Muscle layer of colon (tissue), 2 donors: Measurements from ENCODE around the gene CACNA2D3.

Source experiments
- H3K27ac ChIP-seq: one replicate; pipeline ENCODE4 v1.7.0; 2013; ENCODE audit warnings: low read depth, mild to moderate bottlenecking, low read length, moderate library complexity
- H3K27me3 ChIP-seq, 2 donors: one replicate each; pipeline ENCODE4 v1.7.0; 2013; ENCODE audit warnings: low read length in 2 of 2, mild to moderate bottlenecking in 2 of 2; ENCODE audit not compliant: insufficient read depth in 2 of 2, control insufficient read depth in 1 of 2
- H3K36me3 ChIP-seq: one replicate; pipeline ENCODE4 v1.7.0; 2013; ENCODE audit warnings: mild to moderate bottlenecking, low read length; ENCODE audit not compliant: insufficient read depth
- H3K4me1 ChIP-seq: one replicate; pipeline ENCODE4 v1.7.0; 2013; ENCODE audit warnings: mild to moderate bottlenecking, low read length; ENCODE audit not compliant: insufficient read depth
- H3K4me3 ChIP-seq, 2 donors: one replicate each; pipeline ENCODE4 v1.7.0; 2013; ENCODE audit warnings: low read length in 2 of 2, low read depth in 1 of 2, mild to moderate bottlenecking in 1 of 2, moderate library complexity in 1 of 2
- H3K9ac ChIP-seq: one replicate; pipeline ENCODE4 v1.7.0; 2013; ENCODE audit warnings: low read length
- H3K9me3 ChIP-seq: one replicate; pipeline ENCODE4 v1.7.0; 2013; ENCODE audit warnings: mild to moderate bottlenecking, low read length
- donor health status: abdominal sarcoma.
- donor health status: Adenocarcinoma of cecum.

CACNA2D3 gene

GRCh38 chr3:54173371-54173770, 51.0 kb downstream of the CACNA2D3 start:
- Histone ChIP-seq H3K9me3 (no peaks in the 10 kb centered on the region), H3K27ac (no peak overlapping the region), H3K9ac (no peak overlapping the region), H3K4me1 (no peaks in the 10 kb centered on the region), H3K27me3 (no peaks in the 10 kb centered on the region), H3K4me3 (no peak overlapping the region), H3K36me3 (no peaks in the 10 kb centered on the region)

- H3K27ac ChIP-seq: no peak overlapping the region
- no peaks in the 10 kb centered on the region for H3K9me3 ChIP-seq
- H3K9ac ChIP-seq: no peak overlapping the region
Measured at GRCh38 chr3:54176106-54176505, 53.8 kb downstream of the CACNA2D3 start.

GRCh38 chr3:54177816-54178215, 55.5 kb downstream of the CACNA2D3 start:
- H3K9me3 ChIP-seq: no peaks in the 10 kb centered on the region
- no peaks in the 10 kb centered on the region for H3K36me3 ChIP-seq
- no peak overlapping the region for H3K4me3 ChIP-seq
- no peak overlapping the region for H3K27ac ChIP-seq
- H3K27me3 ChIP-seq: no peaks in the 10 kb centered on the region
- H3K4me1 ChIP-seq: no peaks in the 10 kb centered on the region
- no peak overlapping the region for H3K9ac ChIP-seq

More at GRCh38 chr3:54176106-54176505, 53.8 kb downstream of the CACNA2D3 start:
- no peaks in the 10 kb centered on the region for H3K4me1 ChIP-seq
- H3K27me3 ChIP-seq: no peaks in the 10 kb centered on the region
- H3K36me3 ChIP-seq: no peaks in the 10 kb centered on the region
- H3K4me3 ChIP-seq: no peak overlapping the region

GRCh38 chr3:54178376-54178775, 56.0 kb downstream of the CACNA2D3 start:
- Histone ChIP-seq H3K4me3 (no peak overlapping the region), H3K36me3 (no peaks in the 10 kb centered on the region), H3K4me1 (no peaks in the 10 kb centered on the region), H3K27me3 (no peaks in the 10 kb centered on the region), H3K9me3 (no peaks in the 10 kb centered on the region), H3K9ac (no peak overlapping the region), H3K27ac (no peak overlapping the region)

- Histone ChIP-seq H3K9me3 (no peaks in the 10 kb centered on the region), H3K4me1 (no peaks in the 10 kb centered on the region), H3K4me3 (no peak overlapping the region), H3K9ac (no peak overlapping the region), H3K36me3 (no peaks in the 10 kb centered on the region), H3K27ac (no peak overlapping the region), H3K27me3 (no peaks in the 10 kb centered on the region)
Measured at GRCh38 chr3:54180921-54181320, 58.6 kb downstream of the CACNA2D3 start.

- H3K27me3 ChIP-seq: no peaks in the 10 kb centered on the region
- H3K9ac ChIP-seq: no peak overlapping the region
- H3K9me3 ChIP-seq: no peaks in the 10 kb centered on the region
- no peaks in the 10 kb centered on the region for H3K4me1 ChIP-seq
- no peak overlapping the region for H3K27ac ChIP-seq
- no peaks in the 10 kb centered on the region for H3K36me3 ChIP-seq
- no peak overlapping the region for H3K4me3 ChIP-seq
Measured at GRCh38 chr3:54182242-54182641, 59.9 kb downstream of the CACNA2D3 start.

GRCh38 chr3:54185740-54186139, 63.4 kb downstream of the CACNA2D3 start:
- Histone ChIP-seq H3K4me3 (no peak overlapping the region), H3K9me3 (no peaks in the 10 kb centered on the region), H3K36me3 (no peaks in the 10 kb centered on the region), H3K27ac (no peak overlapping the region), H3K9ac (no peak overlapping the region), H3K27me3 (no peaks in the 10 kb centered on the region), H3K4me1 (no peaks in the 10 kb centered on the region)

- H3K4me1 ChIP-seq: no peaks in the 10 kb centered on the region
- no peaks in the 10 kb centered on the region for H3K36me3 ChIP-seq
- no peak overlapping the region for H3K27ac ChIP-seq
- no peak overlapping the region for H3K9ac ChIP-seq
- H3K4me3 ChIP-seq: no peak overlapping the region
- H3K9me3 ChIP-seq: no peaks in the 10 kb centered on the region
- no peaks in the 10 kb centered on the region for H3K27me3 ChIP-seq
Measured at GRCh38 chr3:54188176-54188791, 65.9 kb downstream of the CACNA2D3 start.

GRCh38 chr3:54191220-54191619, 68.9 kb downstream of the CACNA2D3 start:
- no peaks in the 10 kb centered on the region for H3K27me3 ChIP-seq
- no peaks in the 10 kb centered on the region for H3K9me3 ChIP-seq
- no peak overlapping the region for H3K9ac ChIP-seq
- H3K4me1 ChIP-seq: no peaks in the 10 kb centered on the region
- no peaks in the 10 kb centered on the region for H3K36me3 ChIP-seq
- H3K4me3 ChIP-seq: no peak overlapping the region
- H3K27ac ChIP-seq: no peak overlapping the region

GRCh38 chr3:54192026-54192425, 69.7 kb downstream of the CACNA2D3 start:
- Histone ChIP-seq H3K4me3 (no peak overlapping the region), H3K9me3 (no peaks in the 10 kb centered on the region), H3K9ac (no peak overlapping the region), H3K27me3 (no peaks in the 10 kb centered on the region), H3K4me1 (no peaks in the 10 kb centered on the region), H3K36me3 (no peaks in the 10 kb centered on the region), H3K27ac (no peak overlapping the region)

GRCh38 chr3:54193093-54193492, 70.7 kb downstream of the CACNA2D3 start:
- Histone ChIP-seq H3K4me1 (no peaks in the 10 kb centered on the region), H3K9me3 (no peaks in the 10 kb centered on the region), H3K27me3 (no peaks in the 10 kb centered on the region), H3K9ac (no peak overlapping the region), H3K4me3 (no peak overlapping the region), H3K27ac (no peak overlapping the region), H3K36me3 (no peaks in the 10 kb centered on the region)

GRCh38 chr3:54196360-54196991, 74.1 kb downstream of the CACNA2D3 start:
- Histone ChIP-seq H3K4me1 (no peaks in the 10 kb centered on the region), H3K27me3 (no peaks in the 10 kb centered on the region), H3K4me3 (no peak overlapping the region), H3K9me3 (no peaks in the 10 kb centered on the region), H3K27ac (no peak overlapping the region), H3K9ac (no peak overlapping the region), H3K36me3 (no peaks in the 10 kb centered on the region)
